Measurements from ENCODE around the gene COMMD10.

COMMD10 gene

DNA sequence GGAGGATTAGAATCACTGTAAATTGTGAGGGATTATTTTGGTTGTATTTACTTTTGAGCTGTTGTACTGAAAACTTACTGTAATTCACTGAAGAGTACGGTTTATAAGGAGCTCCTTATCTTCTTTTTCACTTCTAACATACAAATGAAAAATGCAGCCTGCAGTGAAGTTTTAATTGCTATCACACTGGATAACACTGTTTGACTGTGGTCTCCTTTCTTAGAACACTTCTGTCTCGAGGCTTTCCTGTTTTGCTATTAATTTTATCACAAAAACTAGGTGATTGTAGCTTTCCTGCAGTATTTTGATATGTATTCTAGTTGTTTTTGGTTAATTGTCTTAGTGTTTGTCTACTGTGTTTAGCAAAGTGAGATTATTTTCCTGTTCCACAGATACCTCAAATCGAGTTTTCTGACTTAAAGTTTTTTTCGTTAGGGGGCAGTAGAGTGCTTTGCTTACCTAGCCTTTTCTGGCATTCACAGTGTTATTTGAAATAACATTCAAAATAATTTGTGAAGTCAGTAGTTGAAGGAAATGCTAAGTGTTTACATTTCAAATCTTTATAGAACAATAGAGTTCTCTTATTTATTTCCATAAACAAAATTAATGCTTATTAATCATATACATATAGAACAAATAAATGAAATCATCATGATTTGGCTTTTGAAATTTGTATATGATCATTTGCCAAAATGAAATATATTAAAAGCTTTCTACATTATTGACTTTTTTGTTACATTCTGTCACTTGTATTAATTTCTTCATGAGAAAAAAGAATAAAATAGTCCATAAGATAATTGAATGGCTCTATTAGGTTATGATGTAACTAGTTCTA lies 52.9 kb downstream of the COMMD10 start:
- Histone ChIP-seq H3K4me1 (ENCODE audit: control insufficient read depth in 5 of 5, insufficient read depth in 5 of 5, low read length in 5 of 5) (peaks cover 0 to 2% (median 0%) of the 10 kb centered on the region in 5 donors), H3K9me3 (ENCODE audit: control insufficient read depth in 5 of 5, low read length in 5 of 5) (no peaks in the 10 kb centered on the region), H3K36me3 (ENCODE audit: control insufficient read depth in 5 of 5, insufficient read depth in 5 of 5, low read length in 5 of 5) (peaks cover 0 to 11% (median 2%) of the 10 kb centered on the region in 5 donors), H3K27me3 (ENCODE audit: control insufficient read depth in 5 of 5, insufficient read depth in 4 of 5, low read length in 5 of 5) (no peaks in the 10 kb centered on the region), H3K27ac (ENCODE audit: low read depth, low read length) (no peak overlapping the region), H3K9ac (ENCODE audit: low read length in 5 of 5) (no peak overlapping the region), H3K4me3 (ENCODE audit: low read depth in 1 of 5, low read length in 5 of 5) (no peak overlapping the region)

DNA sequence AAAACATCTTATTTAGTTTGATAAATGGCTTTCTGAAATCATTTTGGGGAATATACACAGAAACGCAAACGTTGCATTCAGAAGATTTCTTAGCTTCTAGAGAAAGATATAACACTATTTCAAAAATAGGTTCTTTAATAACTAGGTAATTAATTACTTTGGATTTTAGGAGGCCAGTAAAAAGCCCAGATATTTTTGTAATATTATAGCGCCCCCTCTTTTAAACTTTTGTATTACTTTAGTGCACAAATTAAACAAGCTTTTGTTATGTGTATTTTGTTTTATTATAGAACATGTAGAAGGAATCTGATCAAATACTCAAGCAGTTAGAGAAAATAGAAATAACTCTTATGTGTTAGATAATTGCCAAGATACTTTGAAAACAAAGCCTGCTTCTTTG lies 57.7 kb downstream of the COMMD10 start:
- Histone ChIP-seq H3K36me3 (ENCODE audit: control insufficient read depth in 5 of 5, insufficient read depth in 5 of 5, low read length in 5 of 5) (peaks cover 0 to 7% (median 0%) of the 10 kb centered on the region in 5 donors), H3K4me3 (ENCODE audit: low read depth in 1 of 5, low read length in 5 of 5) (no peak overlapping the region), H3K9ac (ENCODE audit: low read length in 5 of 5) (no peak overlapping the region), H3K9me3 (ENCODE audit: control insufficient read depth in 5 of 5, low read length in 5 of 5) (no peaks in the 10 kb centered on the region), H3K27ac (ENCODE audit: low read depth, low read length) (no peak overlapping the region), H3K4me1 (ENCODE audit: control insufficient read depth in 5 of 5, insufficient read depth in 5 of 5, low read length in 5 of 5) (peaks cover 0 to 2% (median 0%) of the 10 kb centered on the region in 5 donors), H3K27me3 (ENCODE audit: control insufficient read depth in 5 of 5, insufficient read depth in 4 of 5, low read length in 5 of 5) (no peaks in the 10 kb centered on the region)

DNA sequence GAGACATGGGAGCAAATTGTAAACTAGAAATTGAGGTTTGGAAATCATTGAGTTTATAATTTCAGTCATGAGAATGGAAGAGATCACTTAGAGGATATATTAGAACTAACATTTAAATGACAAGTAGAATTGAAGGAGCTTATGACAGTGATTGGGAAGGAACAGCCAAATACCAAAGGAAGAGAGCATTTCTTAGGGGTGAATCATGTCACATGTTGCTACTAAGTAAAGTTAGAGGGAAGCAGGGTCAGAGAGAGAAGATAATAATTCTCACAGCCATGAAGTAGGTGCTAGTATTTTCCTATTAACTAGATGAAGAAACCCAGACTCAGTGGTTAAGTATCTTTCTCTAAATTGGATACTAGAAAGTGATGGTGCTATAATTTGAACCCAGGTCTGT lies 59.3 kb downstream of the COMMD10 start:
- H3K9ac ChIP-seq (ENCODE audit: low read length in 5 of 5): no peak overlapping the region
- H3K9me3 ChIP-seq (ENCODE audit: control insufficient read depth in 5 of 5, low read length in 5 of 5): no peaks in the 10 kb centered on the region
- no peak overlapping the region for H3K4me3 ChIP-seq (ENCODE audit: low read depth in 1 of 5, low read length in 5 of 5)
- H3K27ac ChIP-seq (ENCODE audit: low read depth, low read length): no peak overlapping the region
- no peaks in the 10 kb centered on the region for H3K27me3 ChIP-seq (ENCODE audit: control insufficient read depth in 5 of 5, insufficient read depth in 4 of 5, low read length in 5 of 5)
- peaks cover 0 to 7% (median 0%) of the 10 kb centered on the region in 5 donors for H3K36me3 ChIP-seq (ENCODE audit: control insufficient read depth in 5 of 5, insufficient read depth in 5 of 5, low read length in 5 of 5)
- H3K4me1 ChIP-seq (ENCODE audit: control insufficient read depth in 5 of 5, insufficient read depth in 5 of 5, low read length in 5 of 5): no peaks in the 10 kb centered on the region

DNA sequence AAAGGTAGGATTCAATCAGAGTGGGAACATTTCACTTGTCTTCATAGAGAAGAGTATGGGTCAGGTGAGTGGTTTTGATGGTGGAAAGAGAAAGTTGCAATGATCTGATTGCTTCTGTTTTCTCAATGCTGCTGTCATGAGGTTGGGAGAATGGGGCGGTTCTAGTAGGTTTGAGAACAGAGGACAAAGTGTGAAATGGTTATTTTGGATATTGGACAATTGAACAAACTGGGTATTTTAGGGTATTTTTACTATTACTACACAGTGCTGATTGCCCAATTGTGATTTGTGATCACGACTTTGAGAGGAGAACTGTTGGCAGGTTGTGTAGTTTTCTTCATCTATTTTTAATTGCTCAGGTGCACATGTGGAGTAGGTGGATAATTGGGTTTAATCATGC lies 60.2 kb downstream of the COMMD10 start:
- H3K27ac ChIP-seq (ENCODE audit: low read depth, low read length): no peak overlapping the region
- peaks cover 0 to 6% (median 0%) of the 10 kb centered on the region in 5 donors for H3K36me3 ChIP-seq (ENCODE audit: control insufficient read depth in 5 of 5, insufficient read depth in 5 of 5, low read length in 5 of 5)
- H3K4me3 ChIP-seq (ENCODE audit: low read depth in 1 of 5, low read length in 5 of 5): no peak overlapping the region
- no peaks in the 10 kb centered on the region for H3K9me3 ChIP-seq (ENCODE audit: control insufficient read depth in 5 of 5, low read length in 5 of 5)
- H3K4me1 ChIP-seq (ENCODE audit: control insufficient read depth in 5 of 5, insufficient read depth in 5 of 5, low read length in 5 of 5): no peaks in the 10 kb centered on the region
- H3K27me3 ChIP-seq (ENCODE audit: control insufficient read depth in 5 of 5, insufficient read depth in 4 of 5, low read length in 5 of 5): no peaks in the 10 kb centered on the region
- no peak overlapping the region for H3K9ac ChIP-seq (ENCODE audit: low read length in 5 of 5)

DNA sequence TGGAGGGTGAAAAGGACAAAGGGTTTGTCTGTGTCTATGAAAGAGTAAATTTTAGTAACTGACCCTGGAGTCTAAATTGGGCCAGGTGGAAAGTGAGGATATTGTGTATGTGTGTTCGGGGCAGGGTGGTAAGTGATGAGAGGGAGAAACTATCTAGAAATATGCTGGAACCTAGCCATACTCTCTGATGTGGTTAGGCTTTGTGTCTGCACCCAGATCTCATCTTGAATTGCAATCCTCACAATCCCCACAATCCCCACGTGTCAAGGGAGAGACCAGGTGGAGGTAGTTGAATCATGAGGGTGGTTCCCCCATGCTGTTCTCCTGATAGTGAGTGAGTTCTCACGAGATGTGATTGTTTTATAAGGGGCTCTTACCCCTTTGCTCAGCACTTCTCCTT lies 60.6 kb downstream of the COMMD10 start:
- Histone ChIP-seq H3K4me3 (ENCODE audit: low read depth in 1 of 5, low read length in 5 of 5) (no peak overlapping the region), H3K27ac (ENCODE audit: low read depth, low read length) (no peak overlapping the region), H3K9me3 (ENCODE audit: control insufficient read depth in 5 of 5, low read length in 5 of 5) (no peaks in the 10 kb centered on the region), H3K9ac (ENCODE audit: low read length in 5 of 5) (no peak overlapping the region), H3K27me3 (ENCODE audit: control insufficient read depth in 5 of 5, insufficient read depth in 4 of 5, low read length in 5 of 5) (no peaks in the 10 kb centered on the region), H3K36me3 (ENCODE audit: control insufficient read depth in 5 of 5, insufficient read depth in 5 of 5, low read length in 5 of 5) (peaks cover 0 to 2% (median 0%) of the 10 kb centered on the region in 5 donors), H3K4me1 (ENCODE audit: control insufficient read depth in 5 of 5, insufficient read depth in 5 of 5, low read length in 5 of 5) (no peaks in the 10 kb centered on the region)

DNA sequence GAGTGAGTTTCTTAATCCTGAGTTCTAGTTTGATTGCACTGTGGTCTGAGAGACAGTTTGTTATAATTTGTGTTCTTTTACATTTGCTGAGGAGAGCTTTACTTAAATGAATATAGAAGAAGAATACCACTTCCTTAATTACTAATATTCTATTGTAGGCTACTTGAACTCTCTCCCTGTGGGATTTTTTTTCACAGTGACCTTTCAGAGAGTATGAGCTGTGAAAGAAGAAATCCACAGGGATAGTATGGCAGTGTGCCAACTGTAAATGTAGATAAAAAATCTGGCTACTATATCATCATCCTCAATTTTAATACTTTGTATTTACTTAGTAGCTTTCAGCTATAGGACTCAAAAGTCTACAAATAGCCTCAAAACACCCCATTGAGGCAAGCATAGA lies 67.3 kb downstream of the COMMD10 start:
- Histone ChIP-seq H3K4me1 (ENCODE audit: control insufficient read depth in 5 of 5, insufficient read depth in 5 of 5, low read length in 5 of 5) (peaks cover 0 to 5% (median 0%) of the 10 kb centered on the region in 5 donors), H3K4me3 (ENCODE audit: low read depth in 1 of 5, low read length in 5 of 5) (no peak overlapping the region), H3K27ac (ENCODE audit: low read depth, low read length) (no peak overlapping the region), H3K36me3 (ENCODE audit: control insufficient read depth in 5 of 5, insufficient read depth in 5 of 5, low read length in 5 of 5) (no peaks in the 10 kb centered on the region), H3K27me3 (ENCODE audit: control insufficient read depth in 5 of 5, insufficient read depth in 4 of 5, low read length in 5 of 5) (no peaks in the 10 kb centered on the region), H3K9me3 (ENCODE audit: control insufficient read depth in 5 of 5, low read length in 5 of 5) (no peaks in the 10 kb centered on the region), H3K9ac (ENCODE audit: low read length in 5 of 5) (no peak overlapping the region)

DNA sequence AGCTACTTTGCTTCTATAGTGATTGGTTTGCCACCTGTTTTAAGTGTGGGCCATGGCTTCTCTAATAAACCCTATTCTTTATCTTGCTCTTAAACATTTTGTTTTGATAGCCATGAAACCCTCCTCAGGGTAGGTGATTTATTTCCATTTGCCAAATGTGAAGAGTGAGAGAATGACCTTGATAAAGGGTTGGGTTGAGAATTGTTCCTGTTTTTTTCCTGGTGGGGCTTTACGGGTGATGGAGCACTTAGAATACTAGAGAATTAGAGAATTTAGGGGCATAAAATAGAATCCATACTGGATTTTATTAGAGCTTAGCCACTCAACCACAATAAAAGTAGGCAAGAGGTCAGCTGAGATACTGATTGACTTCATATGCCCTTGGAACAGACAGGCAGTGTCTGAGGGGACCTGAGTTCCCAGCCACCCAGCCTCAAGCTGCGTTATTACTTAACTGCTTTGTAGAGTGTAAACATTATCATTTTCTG lies 68.9 kb downstream of the COMMD10 start:
- Histone ChIP-seq H3K4me1 (ENCODE audit: control insufficient read depth in 5 of 5, insufficient read depth in 5 of 5, low read length in 5 of 5) (peaks cover 0 to 5% (median 0%) of the 10 kb centered on the region in 5 donors), H3K36me3 (ENCODE audit: control insufficient read depth in 5 of 5, insufficient read depth in 5 of 5, low read length in 5 of 5) (no peaks in the 10 kb centered on the region), H3K4me3 (ENCODE audit: low read depth in 1 of 5, low read length in 5 of 5) (no peak overlapping the region), H3K27ac (ENCODE audit: low read depth, low read length) (no peak overlapping the region), H3K9ac (ENCODE audit: low read length in 5 of 5) (no peak overlapping the region), H3K27me3 (ENCODE audit: control insufficient read depth in 5 of 5, insufficient read depth in 4 of 5, low read length in 5 of 5) (no peaks in the 10 kb centered on the region), H3K9me3 (ENCODE audit: control insufficient read depth in 5 of 5, low read length in 5 of 5) (no peaks in the 10 kb centered on the region)

DNA sequence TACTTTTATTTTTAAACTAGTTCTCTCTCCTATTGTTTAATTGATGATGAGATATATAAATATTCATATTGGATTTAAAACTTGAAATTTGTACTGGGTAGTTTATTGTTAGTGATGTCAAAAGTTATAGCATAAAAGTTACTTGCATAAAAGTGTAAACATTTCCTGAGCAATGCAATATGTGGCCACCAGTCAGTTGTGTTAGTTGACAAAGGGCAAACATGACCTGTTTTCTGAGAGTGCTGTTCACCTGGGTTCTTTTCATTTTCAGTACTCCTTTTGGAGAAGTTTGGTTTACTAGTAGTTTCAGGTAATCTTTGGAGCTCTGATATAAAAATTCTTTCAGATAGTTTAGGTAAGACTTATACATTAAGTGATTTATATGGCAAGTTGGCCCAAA lies 69.4 kb downstream of the COMMD10 start:
- H3K4me1 ChIP-seq (ENCODE audit: control insufficient read depth in 5 of 5, insufficient read depth in 5 of 5, low read length in 5 of 5): peaks cover 0 to 5% (median 3%) of the 10 kb centered on the region in 5 donors
- no peak overlapping the region for H3K9ac ChIP-seq (ENCODE audit: low read length in 5 of 5)
- H3K27ac ChIP-seq (ENCODE audit: low read depth, low read length): no peak overlapping the region
- H3K4me3 ChIP-seq (ENCODE audit: low read depth in 1 of 5, low read length in 5 of 5): no peak overlapping the region
- H3K27me3 ChIP-seq (ENCODE audit: control insufficient read depth in 5 of 5, insufficient read depth in 4 of 5, low read length in 5 of 5): no peaks in the 10 kb centered on the region
- no peaks in the 10 kb centered on the region for H3K9me3 ChIP-seq (ENCODE audit: control insufficient read depth in 5 of 5, low read length in 5 of 5)
- no peaks in the 10 kb centered on the region for H3K36me3 ChIP-seq (ENCODE audit: control insufficient read depth in 5 of 5, insufficient read depth in 5 of 5, low read length in 5 of 5)

DNA sequence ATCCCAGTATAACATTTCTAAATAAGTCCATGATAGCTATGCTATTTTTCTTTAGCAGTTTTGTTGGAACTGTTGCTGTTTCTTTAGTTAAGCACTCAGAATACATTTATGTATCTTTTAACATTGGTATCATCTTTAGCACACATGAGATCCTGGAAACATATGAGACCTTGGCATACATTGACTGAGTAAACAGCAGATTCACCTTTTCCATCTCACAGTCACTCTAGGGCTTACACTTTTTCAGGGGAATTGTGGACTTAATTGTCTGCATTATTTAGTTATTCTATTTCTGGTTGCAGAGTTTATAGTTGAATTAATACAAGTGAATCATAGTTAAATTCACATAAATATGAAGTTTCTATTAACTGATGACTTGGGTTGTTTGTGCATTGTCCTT lies 70.1 kb downstream of the COMMD10 start:
- H3K27ac ChIP-seq (ENCODE audit: low read depth, low read length): no peak overlapping the region
- no peak overlapping the region for H3K4me3 ChIP-seq (ENCODE audit: low read depth in 1 of 5, low read length in 5 of 5)
- no peak overlapping the region for H3K9ac ChIP-seq (ENCODE audit: low read length in 5 of 5)
- H3K4me1 ChIP-seq (ENCODE audit: control insufficient read depth in 5 of 5, insufficient read depth in 5 of 5, low read length in 5 of 5): peaks cover 0 to 7% (median 5%) of the 10 kb centered on the region in 5 donors
- no peaks in the 10 kb centered on the region for H3K36me3 ChIP-seq (ENCODE audit: control insufficient read depth in 5 of 5, insufficient read depth in 5 of 5, low read length in 5 of 5)
- H3K27me3 ChIP-seq (ENCODE audit: control insufficient read depth in 5 of 5, insufficient read depth in 4 of 5, low read length in 5 of 5): no peaks in the 10 kb centered on the region
- no peaks in the 10 kb centered on the region for H3K9me3 ChIP-seq (ENCODE audit: control insufficient read depth in 5 of 5, low read length in 5 of 5)

DNA sequence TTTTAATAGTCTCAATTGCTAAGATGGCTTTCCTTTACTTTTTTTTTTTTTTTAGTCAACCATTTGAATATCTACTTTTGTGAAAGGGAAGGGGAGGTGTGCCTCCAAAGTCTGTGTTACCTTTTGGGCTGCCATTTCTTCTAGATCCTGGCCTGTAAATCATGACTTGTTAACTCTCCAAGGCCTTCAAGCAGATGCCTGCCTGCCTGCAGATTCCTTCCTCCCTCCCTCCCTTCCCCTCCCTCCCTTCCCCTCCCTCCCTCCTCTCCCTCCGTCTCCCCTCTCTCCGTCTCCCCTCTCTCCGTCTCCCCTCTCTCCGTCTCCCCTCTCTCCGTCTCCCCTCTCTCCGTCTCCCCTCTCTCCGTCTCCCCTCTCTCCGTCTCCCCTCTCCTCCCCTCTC lies 73.1 kb downstream of the COMMD10 start:
- no peaks in the 10 kb centered on the region for H3K9me3 ChIP-seq (ENCODE audit: control insufficient read depth in 5 of 5, low read length in 5 of 5)
- H3K27me3 ChIP-seq (ENCODE audit: control insufficient read depth in 5 of 5, insufficient read depth in 4 of 5, low read length in 5 of 5): no peaks in the 10 kb centered on the region
- peaks cover 0 to 7% (median 5%) of the 10 kb centered on the region in 5 donors for H3K4me1 ChIP-seq (ENCODE audit: control insufficient read depth in 5 of 5, insufficient read depth in 5 of 5, low read length in 5 of 5)
- no peak overlapping the region for H3K9ac ChIP-seq (ENCODE audit: low read length in 5 of 5)
- H3K4me3 ChIP-seq (ENCODE audit: low read depth in 1 of 5, low read length in 5 of 5): no peak overlapping the region
- no peak overlapping the region for H3K27ac ChIP-seq (ENCODE audit: low read depth, low read length)
- no peaks in the 10 kb centered on the region for H3K36me3 ChIP-seq (ENCODE audit: control insufficient read depth in 5 of 5, insufficient read depth in 5 of 5, low read length in 5 of 5)
